Fibroblast of skin of left biceps (primary cell): ENCODE results near the gene PPP1R9A.

ENCODE experiments used
- DNase-seq, 2 experiments: peaks; one replicate each; pipeline ENCODE4 v3.0.0-alpha.2; 2013; ENCODE audit warnings: low read depth in 2 of 2

Gene PPP1R9A

DNA sequence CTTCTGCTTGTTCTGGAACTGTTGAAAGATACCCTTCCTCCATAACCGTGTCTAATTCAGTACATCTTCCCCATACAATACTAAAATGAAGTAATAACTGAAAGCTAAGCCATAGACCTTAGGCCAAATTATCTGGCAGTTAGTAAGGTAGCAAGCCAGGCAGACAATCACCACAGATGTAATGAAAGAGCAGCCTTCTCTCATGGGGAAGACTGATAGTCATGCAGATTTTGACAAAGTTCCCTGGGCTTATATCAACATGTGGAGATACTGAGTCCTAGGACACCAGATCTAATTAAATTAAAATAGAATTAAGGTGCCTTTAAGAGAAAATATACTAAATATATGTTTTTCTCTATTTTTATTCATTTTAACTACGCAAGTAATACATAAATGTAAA is 355.5 kb downstream of the PPP1R9A start:
- DNase-seq, result no peak

DNA sequence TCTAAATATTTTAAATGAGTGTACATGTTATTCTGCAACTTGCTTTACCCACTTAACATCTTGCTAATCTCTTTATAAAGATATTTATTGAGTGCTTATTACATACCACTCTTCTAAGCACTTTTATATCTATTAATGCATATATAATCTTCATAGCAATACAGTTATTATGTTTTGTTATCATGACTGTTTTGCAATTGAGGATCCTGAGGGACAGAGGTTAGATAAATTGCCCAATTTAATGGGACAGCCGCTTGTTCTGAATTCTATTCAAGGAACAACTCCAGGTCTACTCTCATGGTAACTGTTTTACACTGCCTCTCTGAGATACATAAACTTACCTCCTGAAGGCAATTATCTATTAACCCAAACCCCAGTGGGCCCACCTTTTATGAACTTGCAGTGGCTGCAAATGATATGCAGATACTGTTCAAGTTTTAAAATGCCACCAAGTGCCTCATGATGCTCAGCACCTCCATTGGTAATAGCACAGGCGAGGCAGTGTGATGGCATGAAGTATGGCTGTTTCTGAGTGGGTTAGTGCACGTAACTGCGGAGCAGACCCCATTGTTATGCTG is 356.5 kb downstream of the PPP1R9A start:
- no peak for DNase-seq

DNA sequence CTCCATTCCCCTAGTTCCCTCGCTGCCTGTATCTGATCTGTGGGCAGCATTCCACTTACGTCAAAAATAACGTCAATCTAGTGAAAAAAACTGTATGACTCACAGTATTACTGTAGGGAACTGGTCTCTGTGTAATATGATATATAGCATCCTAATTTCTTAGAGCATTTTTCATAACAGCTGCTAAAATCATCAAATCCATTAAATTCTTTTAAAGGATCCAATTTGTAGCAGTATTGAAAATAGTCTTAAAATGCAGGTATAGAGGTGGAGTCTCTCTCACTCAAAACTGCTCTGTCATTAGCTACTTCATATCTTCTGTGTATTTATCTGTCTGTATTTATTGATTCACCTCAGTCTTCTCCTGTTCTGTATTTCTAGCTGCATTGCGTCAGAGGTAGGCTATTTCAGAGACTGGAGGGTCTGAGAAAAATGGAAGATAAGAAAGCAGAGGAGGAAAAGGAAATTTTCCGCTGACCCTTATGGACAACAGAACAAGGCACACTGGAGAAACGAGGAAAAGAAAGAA is 357.0 kb downstream of the PPP1R9A start:
- DNase-seq, result peak; percentile 23 to 29

DNA sequence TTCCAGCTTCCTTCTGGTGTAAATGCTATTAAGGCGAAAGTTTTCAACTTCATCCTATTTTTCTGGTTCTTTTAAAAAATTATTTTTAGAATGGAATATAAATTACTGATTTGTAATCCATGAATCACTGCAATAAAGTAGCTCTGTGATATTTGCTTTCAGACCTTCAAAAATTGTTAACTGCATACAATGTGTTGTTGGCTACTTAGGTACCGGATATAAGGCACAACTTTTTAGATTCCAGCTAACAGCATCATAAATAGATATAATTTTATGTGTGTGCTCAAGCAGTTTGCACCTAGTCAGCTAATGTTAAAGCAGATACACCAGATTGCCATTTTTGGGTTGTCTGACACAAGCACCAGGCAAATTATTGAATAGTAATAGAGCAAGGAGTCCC is 358.2 kb downstream of the PPP1R9A start:
- DNase-seq, result no peak

- DNase-seq, result no peak
Observed at GRCh38 chr7:95267754-95268153, 360.4 kb downstream of the PPP1R9A start.

GRCh38 chr7:95269640-95270039 is 362.2 kb downstream of the PPP1R9A start:
- DNase-seq, result no peak

DNA sequence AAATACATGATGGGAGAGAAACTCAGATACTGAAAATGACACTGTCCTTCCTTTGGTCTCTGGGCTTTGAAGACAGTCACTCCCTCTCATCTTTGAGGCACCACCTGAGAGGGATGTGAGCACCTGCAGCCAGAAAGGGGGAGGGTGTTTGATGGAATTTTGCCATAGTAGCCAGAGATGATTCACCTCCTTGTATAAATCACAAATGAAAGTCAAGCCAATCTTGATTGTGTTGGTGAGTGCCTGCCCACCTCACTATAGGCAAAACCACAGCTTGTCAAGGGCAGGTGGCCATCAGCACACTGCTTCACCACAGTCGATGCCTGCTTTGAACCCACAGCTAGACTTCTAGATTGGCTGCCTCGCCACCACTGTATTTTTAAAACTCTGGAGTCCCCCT is 368.7 kb downstream of the PPP1R9A start:
- DNase-seq, result no peak

- DNase-seq, result no peak
Observed at GRCh38 chr7:95279417-95279816, 372.0 kb downstream of the PPP1R9A start.

GRCh38 chr7:95286096-95286495 is 378.7 kb downstream of the PPP1R9A start:
- DNase-seq, result no peak

DNA sequence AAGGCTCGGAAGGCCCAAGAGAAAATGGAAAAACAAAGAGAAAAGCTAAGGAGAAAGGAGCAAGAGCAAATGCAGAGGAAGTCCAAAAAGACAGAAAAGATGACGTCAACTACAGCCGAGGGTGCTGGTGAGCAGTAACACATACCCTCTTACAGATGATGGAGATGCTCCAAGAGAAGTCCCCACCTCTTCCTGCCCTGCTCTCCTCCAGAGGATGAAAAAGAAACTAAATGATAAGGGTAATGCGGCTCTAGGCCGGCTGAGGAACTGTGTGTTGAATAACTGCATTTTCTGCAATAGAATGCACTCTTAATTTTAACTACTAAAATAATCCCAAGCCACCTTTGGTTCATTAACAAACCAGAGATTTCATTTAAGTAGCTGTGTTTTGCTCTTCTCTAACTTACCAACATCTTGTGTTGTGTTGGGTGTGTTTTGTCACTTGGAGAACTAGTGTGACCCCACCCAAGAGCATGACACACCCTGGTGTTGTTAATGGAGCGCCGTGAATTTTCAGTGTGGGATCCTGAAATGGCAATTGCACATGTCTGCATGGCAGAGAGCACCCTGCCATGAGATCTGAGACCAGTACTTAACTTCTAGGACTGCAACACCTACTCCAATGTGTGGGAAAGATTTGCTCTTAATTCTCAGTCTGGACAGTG is 382.9 kb downstream of the PPP1R9A start:
- DNase-seq, result no peak

DNA sequence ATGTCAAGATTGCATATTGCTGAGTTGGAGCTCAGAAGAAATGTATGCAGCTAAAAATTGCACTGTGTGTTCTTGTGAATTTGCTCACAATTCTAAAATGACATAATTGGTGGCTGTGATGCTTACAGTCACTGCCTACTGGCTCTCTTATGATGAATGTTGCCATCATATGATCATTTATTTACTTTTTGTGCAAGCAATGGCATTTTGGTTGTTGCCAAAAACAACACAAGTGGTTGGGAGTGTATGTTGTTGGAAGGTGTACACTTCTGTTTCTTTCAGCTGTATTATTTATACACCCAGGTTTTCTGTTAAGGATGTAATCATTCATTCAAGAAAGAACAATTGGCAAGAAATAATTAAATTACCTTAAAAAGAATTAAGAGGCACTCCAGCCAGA is 388.0 kb downstream of the PPP1R9A start:
- no peak for DNase-seq

DNA sequence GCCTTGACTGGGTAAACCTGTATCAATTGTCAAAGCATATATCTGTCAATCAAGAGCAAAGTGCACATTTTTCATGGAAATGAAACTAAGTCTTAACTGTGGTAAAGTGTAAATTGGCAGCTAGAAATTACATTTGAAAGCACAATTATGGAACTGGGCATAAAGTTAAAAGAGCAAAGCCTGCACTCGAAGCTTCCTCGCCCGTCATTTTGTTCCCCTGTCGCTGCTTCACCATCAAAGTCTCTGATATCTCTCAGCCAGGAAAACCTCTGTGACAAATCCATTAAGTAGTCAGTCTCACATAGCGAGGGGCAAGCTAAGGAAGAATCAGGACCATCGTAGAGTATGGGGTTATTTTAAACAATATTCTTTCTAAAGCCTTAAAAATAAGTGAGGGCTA is 389.1 kb downstream of the PPP1R9A start:
- DNase-seq, result no peak

- DNase-seq, result no peak
Observed at GRCh38 chr7:95297041-95297440, 389.6 kb downstream of the PPP1R9A start.

- DNase-seq, result no peak
Observed at GRCh38 chr7:95298091-95298490, 390.7 kb downstream of the PPP1R9A start.

DNA sequence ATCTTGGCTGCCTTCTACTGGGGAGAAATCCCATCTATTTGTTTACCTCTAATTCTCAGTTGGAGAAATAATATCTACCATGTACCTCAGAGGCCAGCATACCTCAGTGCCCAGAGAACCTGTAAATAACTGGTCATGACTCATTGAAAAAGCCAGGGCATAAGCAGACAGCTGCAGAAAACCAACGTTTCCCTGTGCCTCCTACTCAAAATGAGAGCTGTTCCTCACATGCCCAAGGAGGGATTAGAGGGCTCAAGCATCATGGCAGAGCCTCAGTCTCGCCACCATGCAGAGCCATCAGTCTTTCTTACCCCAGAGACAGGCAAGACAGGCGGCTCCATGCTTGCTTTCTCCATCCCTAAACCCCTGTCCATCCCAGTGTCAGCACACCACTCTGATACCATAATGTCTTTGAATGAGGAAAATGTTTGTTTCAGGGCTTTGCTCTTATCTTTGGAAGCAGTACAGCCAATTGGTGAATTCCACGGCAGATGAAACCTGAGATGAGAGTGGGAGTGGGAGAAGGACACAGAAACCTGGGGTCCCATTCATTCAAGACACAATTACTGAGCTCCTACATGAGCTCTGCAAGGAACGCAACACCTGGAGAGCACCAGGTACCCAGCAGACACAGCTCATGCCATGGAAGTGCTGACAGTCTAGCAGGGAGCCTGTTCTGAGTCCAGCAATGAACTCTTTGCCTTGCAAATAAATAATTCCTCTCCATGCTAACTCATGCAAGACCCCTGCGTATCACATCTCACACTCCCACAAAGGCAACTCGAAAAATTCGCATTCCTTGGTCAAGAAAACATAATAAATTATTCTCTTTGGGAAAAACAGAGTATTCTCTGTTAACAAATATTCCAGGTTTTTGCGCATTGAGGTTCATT is 395.9 kb downstream of the PPP1R9A start:
- no peak for DNase-seq

DNA sequence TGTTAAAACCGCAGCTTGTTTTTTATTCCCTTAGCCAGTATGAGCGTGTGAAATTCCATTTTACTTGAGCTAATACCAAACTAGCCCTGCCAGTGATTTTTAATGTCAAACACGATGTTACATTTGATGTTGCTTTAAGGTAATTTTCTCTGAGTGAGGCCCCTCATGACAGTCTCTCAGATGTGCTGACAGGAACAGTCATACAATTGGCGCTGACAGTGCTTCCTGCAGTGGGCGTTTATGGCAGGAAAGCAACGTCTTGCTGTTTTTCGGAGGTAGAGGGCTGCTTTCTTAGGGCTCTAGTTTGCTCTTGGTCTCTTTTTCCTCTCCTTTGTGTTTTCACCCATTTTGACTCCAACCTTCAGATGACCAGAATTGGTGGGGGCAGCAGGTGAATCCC is 397.6 kb downstream of the PPP1R9A start:
- DNase-seq, result no peak

- DNase-seq, result no peak
Observed at GRCh38 chr7:95309951-95310350, 402.6 kb downstream of the PPP1R9A start.

DNA sequence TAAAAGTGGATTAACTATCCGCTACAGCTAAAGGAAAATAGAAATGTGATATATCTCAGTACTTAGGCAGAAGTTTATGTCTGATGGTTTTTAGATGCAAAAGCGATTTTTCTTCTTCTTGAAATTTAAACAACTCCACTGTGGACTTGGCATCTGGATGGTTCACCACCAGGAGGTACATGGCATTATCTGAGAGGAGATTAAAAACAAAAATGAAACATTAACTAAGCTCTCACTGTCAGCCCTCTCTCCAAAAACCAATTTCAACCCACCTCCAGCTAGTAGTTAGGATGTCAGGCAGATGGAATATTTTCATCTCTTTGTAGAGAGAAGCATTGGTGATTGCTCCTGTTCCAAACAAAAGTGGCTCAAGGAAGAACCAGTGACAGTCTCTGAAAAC is 404.0 kb downstream of the PPP1R9A start:
- no peak for DNase-seq

DNA sequence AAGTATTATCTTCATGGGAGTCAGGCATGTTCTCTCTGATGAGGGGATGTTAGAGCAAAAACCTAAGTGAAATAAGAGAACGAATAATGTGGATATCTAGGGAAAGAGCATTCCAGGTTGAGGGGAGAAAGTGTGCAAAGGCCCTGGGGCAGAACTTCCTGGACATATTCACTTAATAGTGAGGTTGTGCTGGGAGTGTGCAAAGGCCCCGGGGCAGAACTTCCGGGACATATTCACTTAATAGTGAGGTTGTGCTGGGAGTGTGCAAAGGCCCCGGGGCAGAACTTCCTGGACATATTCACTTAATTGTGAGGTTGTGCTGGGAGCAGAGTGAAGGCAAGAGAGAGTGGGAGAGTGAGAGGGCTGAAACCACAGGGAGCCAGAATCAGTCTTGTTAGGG is 405.2 kb downstream of the PPP1R9A start:
- DNase-seq, result no peak

GRCh38 chr7:95316588-95316987 is 409.2 kb downstream of the PPP1R9A start:
- no peak for DNase-seq

DNA sequence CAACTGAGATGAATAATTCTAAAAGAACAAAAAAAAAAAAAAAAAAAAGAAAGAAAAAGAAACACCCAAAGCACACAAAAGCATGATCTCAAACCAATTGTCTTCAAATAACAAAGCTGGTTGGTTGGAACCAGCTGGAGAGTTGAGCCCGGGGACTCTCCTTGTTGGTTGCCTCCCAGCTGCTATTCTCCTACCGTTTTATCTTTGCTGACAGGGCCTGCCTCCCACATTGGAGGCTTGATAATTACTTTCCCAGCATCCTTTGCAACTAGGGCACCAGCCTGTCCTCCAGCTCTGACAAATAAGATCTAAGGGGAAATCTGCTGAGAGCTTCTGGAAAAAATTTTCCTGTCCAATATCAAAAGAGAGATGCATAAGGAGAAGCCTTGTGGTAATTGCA is 410.2 kb downstream of the PPP1R9A start:
- DNase-seq, result no peak

- DNase-seq, result no peak
Observed at GRCh38 chr7:95317966-95318365, 410.6 kb downstream of the PPP1R9A start.
